WI38 (cell line): ENCODE measurements around the gene SLC4A9.

ENCODE experiments used
- H3K4me3 ChIP-seq: 2 replicates; pipeline ENCODE4 v1.5.1; 2011; ENCODE audit warnings: low read depth, mild to moderate bottlenecking, control low read depth, low read length
- CTCF ChIP-seq: IDR thresholded peaks from 2 replicates; pipeline ENCODE4 v1.5.1; 2012; ENCODE audit warnings: low read depth, mild to moderate bottlenecking, control low read depth, low read length

The SLC4A9 gene

GRCh38 chr5:140319833-140320232, 40.2 kb upstream of the SLC4A9 start:
- H3K4me3 ChIP-seq = no peak overlapping the region
- TF ChIP-seq CTCF = no peak

GRCh38 chr5:140321796-140322195, 38.2 kb upstream of the SLC4A9 start:
- no peak for TF ChIP-seq CTCF

GRCh38 chr5:140322751-140323731, 37.0 kb upstream of the SLC4A9 start:
- no peak for TF ChIP-seq CTCF
- H3K4me3 ChIP-seq = peak overlapping the region; percentile 27

More at GRCh38 chr5:140321796-140322195, 38.2 kb upstream of the SLC4A9 start:
- H3K4me3 ChIP-seq = no peak overlapping the region

GRCh38 chr5:140324041-140324600, 35.9 kb upstream of the SLC4A9 start:
- H3K4me3 ChIP-seq = no peak overlapping the region
- no peak for TF ChIP-seq CTCF

GRCh38 chr5:140324617-140325241, 35.3 kb upstream of the SLC4A9 start:
- no peak for TF ChIP-seq CTCF
- H3K4me3 ChIP-seq = no peak overlapping the region

- H3K4me3 ChIP-seq = no peak overlapping the region
- no peak for TF ChIP-seq CTCF
Observed at GRCh38 chr5:140325486-140325885, 34.5 kb upstream of the SLC4A9 start.

- no peak for TF ChIP-seq CTCF
- H3K4me3 ChIP-seq = no peak overlapping the region
Observed at GRCh38 chr5:140327589-140327988, 32.4 kb upstream of the SLC4A9 start.
